Measurements from ENCODE around the gene ALKBH7.
"Not testable (repeated sequence)": the region's sequence is repeated elsewhere in the genome, so short reads cannot be mapped to it uniquely, and the experiment has no call there.

The ALKBH7 gene

DNA sequence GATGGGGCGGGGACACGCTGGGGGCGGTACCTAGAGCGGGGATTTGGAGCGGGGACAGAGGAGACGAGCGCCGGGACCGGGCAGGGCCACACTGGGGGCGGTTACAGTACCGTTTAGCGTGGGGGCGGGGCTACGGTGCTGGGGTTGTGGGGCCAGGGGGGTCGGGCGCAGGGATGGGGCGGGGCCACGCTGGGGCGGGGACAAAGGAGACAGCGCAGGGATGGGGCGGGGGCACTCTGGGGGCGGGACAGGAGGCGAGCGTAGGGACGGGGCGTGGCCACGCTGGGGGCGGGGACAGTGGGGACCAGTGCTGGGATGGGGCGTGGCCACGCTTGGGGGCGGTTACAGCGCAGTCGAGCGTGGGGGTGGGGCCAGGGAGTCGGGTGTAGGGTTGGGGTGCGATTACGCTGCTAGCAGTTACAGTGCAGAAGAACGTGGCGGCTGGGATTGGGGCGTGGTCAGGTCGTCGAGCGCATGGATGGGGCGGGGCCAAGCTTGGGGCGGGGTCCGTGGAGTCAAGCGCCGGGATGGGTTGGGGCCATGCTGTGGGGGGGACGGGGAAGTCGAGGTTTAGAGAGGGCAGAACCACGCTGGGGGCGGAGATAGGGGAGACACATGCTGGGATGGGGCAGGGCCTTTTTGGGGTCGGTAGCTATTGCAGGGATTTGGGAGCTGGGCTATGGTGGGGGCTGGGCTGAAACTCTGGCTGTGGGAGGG lies 660 bp downstream of the ALKBH7 start:
- peak; percentile 97 for DNase-seq (ENCODE audit: low spot score)

DNA sequence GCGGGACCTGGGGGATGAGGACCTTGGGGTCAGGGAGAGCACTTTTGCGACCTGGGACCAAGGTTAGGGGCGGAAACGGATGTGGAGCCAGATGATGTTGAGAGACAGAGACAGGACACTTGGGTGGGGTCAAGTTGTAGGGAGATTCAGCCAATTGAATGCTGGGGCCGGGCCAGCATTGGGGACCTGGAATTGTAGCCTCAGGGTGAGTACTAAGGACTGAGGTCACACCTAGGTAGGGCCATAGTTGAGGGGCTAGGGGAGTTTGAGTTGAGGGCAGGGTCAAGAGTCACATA lies 1.2 kb downstream of the ALKBH7 start:
- DNase-seq (ENCODE audit: low spot score), result no peak

DNA sequence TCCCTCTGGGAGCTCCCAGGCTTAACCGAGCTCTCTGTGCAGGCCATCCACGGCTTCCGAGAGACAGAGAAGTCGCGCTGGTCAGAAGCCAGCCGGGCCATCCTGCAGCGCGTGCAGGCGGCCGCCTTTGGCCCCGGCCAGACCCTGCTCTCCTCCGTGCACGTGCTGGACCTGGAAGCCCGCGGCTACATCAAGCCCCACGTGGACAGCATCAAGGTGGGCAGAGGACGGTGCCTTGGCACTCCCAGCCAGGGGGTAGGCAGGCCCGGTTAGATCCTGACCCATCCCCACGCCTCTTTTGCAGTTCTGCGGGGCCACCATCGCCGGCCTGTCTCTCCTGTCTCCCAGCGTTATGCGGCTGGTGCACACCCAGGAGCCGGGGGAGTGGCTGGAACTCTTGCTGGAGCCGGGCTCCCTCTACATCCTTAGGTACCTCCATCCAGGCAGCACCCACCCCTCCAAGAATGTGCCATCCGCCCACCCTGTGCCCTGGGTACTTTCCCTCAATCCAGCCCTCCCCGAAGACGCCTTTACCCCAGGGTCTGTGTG lies 1.6 kb downstream of the ALKBH7 start:
- no peak for DNase-seq (ENCODE audit: low spot score)

- DNase-seq (ENCODE audit: low spot score), result no peak
These were observed 2.3 kb downstream of the ALKBH7 start for GRCh38 chr19:6374711-6375410.

- DNase-seq (ENCODE audit: low spot score), result no peak
These were observed 2.9 kb downstream of the ALKBH7 start, which contains the start of gene PSPN for GRCh38 chr19:6375411-6376010. TSS of gene PSPN (minus strand) at chr19:6375933. CDS start at chr19:6375849, 84 bp downstream.

- DNase-seq (ENCODE audit: low spot score), result no peak
These were observed 4.1 kb downstream of the ALKBH7 start for GRCh38 chr19:6376512-6377190.

DNA sequence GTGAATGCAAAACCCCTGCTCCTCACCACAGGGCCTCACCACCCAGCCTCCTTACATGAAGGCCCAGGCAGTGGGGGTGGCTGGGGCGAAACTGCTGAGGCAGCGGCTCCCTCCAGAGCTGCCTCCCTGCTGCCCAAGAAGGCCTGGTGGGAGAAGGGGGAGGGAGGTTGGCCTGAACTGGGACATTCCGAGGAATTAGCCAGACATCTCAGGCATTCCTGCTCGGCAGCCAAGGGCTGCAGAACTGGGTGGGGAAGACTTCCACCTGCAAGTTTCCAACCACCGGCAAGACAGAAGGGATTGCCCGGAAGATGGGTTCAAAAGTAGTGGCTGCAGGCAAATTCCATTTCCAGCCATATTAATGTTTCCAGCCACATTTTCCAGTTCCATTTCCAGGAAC lies 5.4 kb downstream of the ALKBH7 start:
- DNase-seq (ENCODE audit: low spot score), result no peak

DNA sequence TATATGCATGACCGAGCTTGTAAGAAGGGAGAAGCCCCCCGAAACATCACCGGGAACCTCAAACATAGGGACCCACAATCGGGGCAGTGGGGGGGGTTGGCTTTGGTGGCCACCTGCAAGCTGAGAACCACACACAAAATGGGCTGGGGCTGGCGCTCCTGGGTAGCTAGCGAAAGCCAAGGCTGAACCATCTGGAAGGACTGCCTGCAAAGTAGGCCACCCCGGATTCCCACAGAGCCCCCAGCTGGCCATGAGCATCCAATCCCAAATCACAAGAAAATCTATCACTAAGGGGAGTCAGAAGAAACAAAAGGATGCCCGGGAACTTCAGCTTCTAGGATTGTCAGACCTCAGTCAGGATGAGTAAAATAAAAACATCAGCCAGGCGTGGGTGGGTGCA lies 5.9 kb downstream of the ALKBH7 start:
- DNase-seq (ENCODE audit: low spot score), result no peak

- DNase-seq (ENCODE audit: low spot score), result no peak
These were observed 7.2 kb downstream of the ALKBH7 start for GRCh38 chr19:6379744-6380143.

GRCh38 chr19:6381030-6381750 lies 8.6 kb downstream of the ALKBH7 start:
- DNase-seq (ENCODE audit: low spot score), result no peak

DNA sequence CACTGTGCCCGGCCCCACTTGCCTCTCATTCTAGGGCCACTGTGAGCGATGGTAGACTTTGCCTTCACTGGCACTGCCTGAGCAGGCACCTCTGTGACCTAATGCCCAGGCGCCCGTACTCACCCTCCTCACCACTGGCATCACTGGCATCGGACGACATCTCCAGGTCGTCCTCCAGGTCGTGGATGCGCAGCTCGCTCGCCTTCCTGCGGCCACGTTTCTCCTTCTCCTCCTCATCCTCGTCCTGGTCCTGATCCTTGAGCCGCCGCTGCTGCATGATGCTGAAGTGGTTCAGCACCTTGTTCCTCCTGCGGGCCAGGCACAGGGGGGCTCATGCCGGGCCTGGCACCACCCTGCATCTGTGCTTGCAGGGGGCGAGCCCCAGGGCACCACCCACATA lies 10.6 kb downstream of the ALKBH7 start:
- no peak for DNase-seq (ENCODE audit: low spot score)

GRCh38 chr19:6384381-6384780 lies 11.8 kb downstream of the ALKBH7 start:
- no peak for DNase-seq (ENCODE audit: low spot score)

DNA sequence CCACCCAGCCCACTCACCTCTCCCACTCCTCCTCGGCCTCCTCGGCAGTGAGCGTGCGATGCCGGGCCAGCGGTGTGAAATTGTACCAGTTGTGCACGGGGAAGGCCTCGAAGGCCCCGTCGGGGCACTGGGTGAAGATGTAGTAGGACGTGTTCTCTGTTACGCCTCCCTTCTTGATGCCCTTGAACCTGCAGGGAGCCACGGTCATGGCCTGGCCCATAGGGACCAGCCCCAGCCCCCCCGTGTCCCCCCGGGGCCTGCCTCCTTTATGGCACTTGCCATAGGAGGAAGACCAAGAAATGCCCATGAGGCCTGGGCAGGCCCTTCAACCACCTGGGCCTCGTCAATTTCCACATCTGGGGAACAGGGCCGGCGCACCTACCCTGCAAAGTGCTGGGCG lies 14.8 kb downstream of the ALKBH7 start:
- DNase-seq (ENCODE audit: low spot score), result no peak

- DNase-seq (ENCODE audit: low spot score), result no peak
These were observed 19.9 kb downstream of the ALKBH7 start for GRCh38 chr19:6392221-6393073.

DNA sequence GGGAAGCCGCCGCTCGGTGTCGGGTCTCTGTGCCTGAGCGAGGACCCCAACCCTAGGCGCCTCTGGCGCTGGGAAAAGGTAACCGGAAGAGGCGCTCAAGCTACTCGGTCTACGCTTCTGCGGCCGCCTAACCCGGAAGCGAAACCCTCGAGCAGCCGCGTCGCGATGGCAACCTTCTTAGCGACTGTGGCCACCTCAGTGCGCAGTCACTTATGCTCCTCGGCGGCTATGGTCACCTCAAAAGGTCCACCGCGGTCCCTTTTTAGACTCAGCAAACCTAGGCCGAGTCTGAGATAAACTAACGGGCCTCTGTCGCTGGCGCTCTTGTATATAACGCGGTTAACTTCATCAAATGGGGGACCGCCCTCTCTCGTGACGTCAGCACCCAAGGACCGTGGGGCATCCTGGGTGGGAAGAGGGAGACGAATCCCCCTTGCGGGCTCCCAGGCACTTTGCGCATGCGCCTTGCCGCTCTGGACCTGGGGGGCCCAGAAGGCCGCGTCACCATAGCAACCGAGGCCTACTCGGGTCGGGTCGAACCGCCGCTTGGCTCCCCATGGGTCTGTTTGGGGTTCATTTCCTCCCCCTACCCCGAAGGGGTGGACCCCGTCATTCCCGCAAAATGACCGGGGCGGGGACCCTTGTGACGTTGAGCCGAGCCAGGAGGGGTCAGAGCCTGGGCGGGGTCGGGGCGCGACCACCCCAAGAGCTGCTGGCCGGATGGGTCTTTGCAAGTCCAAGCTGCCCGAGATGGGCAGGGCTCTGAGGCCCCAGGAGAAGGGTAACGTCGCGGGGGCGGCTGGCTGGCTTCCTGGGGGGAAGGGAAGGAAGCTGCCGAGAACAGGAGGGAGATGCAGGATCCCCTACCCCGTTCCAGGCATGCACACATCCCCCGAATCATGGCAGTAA lies 20.7 kb downstream of the ALKBH7 start, which contains the start of gene GTF2F1:
TSS of gene GTF2F1 (minus strand) at position 91 of the 909 bp plus-strand sequence. CDS start 169 bp downstream, outside the sequence.
- peak; percentile 89 for DNase-seq (ENCODE audit: low spot score)

DNA sequence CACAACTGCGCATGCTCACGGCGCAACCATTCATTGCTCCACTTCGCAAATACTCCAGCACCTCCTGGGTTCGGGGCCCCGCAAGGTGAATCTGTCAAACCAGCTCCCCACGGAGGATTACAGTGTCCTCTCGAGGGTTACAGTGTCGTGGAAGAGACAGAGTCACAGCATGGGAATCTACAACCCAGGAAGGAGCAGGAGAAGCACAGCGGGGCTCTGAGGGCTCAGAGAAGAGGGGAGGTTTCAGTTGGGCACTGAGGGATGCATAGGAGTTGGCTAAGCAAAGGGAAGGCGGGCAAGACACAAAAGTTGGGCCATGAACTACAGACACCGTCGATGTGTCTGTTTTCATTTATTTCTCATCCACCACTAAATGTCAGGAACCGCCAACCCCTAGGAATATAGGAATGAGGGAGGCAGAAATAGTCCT lies 21.4 kb downstream of the ALKBH7 start:
- DNase-seq (ENCODE audit: low spot score), result peak; percentile 60

- no peak for DNase-seq (ENCODE audit: low spot score)
These were observed 22.2 kb downstream of the ALKBH7 start for GRCh38 chr19:6394831-6395230.

GRCh38 chr19:6396305-6396704 lies 23.7 kb downstream of the ALKBH7 start:
- DNase-seq (ENCODE audit: low spot score), result no peak

- not testable (repeated sequence) for DNase-seq (ENCODE audit: low spot score)
These were observed 27.7 kb downstream of the ALKBH7 start for GRCh38 chr19:6400062-6400944.

All from hematopoietic multipotent progenitor cell treated with erythropoietin and hydrocortisone succinate and interleukin-3 and kit ligand, for 17 days (in vitro differentiated cells).